ENCODE measurements around the gene CLDN17.

The CLDN17 gene

GRCh38 chr21:30166705-30167104 is at the start of gene CLDN17:
CLDN17 (minus strand) TSS chr21:30166805; CDS start chr21:30166617, 188 bp downstream.
- Histone ChIP-seq H3K27me3 (ENCODE audit: insufficient read depth, insufficient read length) (no peaks in the 10 kb centered on the region), H3K9ac (ENCODE audit: insufficient read length, low read depth) (no peak within 1 kb of the TSS), H3K36me3 (ENCODE audit: insufficient read depth, insufficient read length, low read length) (no peaks in the 10 kb centered on the region), H3K9me3 (ENCODE audit: insufficient read depth, low read length) (no peaks in the 10 kb centered on the region), H3K4me1 (ENCODE audit: insufficient read depth, insufficient read length) (no peaks in the 10 kb centered on the region), H3K4me3 (ENCODE audit: insufficient read length, low read depth) (no peak within 1 kb of the TSS)
- DNase-seq (ENCODE audit: low read depth, low spot score): no peak
- TF ChIP-seq SUZ12 (IDR thresholded peaks at IDR 0.05; ENCODE audit: extremely low read depth, insufficient read depth, insufficient read length) (no peak), ZNF274 (IDR thresholded peaks at IDR 0.05; ENCODE audit: low read depth, low read length) (no peak), YY1 (IDR thresholded peaks at IDR 0.05; ENCODE audit: insufficient read depth, insufficient read length) (no peak)

DNA sequence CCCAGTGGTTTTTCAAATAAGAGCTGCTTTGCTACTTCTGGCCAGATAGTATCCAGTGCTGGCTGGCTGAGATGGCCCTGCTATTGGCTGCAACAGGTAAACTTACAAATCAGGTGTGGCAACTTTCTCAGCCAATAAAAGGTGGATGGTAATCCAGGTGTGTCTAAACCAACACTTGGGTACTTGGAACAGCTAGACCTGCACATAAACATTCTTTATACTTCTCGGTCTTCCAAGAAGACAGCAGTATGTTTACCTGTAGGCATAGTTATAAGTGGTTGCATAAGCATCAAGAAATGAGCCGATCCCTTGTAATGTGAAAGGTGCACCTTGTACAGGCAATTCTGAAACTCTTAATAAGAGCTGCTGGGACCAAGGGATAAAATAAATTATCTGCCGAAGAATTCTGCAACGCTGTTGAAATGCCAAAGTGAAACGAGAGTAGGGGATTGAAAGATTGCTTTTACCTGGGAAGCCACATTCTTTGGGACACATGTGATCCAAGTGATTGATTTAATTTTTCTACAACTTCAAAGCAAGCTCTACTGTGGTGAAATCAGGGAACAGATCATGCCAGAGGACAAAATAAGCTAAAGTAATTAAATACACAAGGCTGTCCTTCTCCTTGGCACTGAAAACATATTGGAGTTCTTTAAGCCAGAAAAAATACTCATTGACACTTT is 49.6 kb upstream of the CLDN17 start, which contains the start of gene CLDN8:
Gene CLDN8 (minus strand): TSS at position 57 of the 683 bp plus-strand sequence. CDS start 172 bp downstream, outside the sequence.
- H3K36me3 ChIP-seq (ENCODE audit: insufficient read depth, insufficient read length, low read length): no peaks in the 10 kb centered on the region
- no peaks in the 10 kb centered on the region for H3K27me3 ChIP-seq (ENCODE audit: insufficient read depth, insufficient read length)
- TF ChIP-seq ZNF274 (IDR thresholded peaks at IDR 0.05; ENCODE audit: low read depth, low read length): no peak
- H3K4me3 ChIP-seq (ENCODE audit: insufficient read length, low read depth): no peak within 1 kb of the TSS
- DNase-seq (ENCODE audit: low read depth, low spot score): no peak
- no peak within 1 kb of the TSS for H3K9ac ChIP-seq (ENCODE audit: insufficient read length, low read depth)
- H3K9me3 ChIP-seq (ENCODE audit: insufficient read depth, low read length): no peaks in the 10 kb centered on the region
- no peaks in the 10 kb centered on the region for H3K4me1 ChIP-seq (ENCODE audit: insufficient read depth, insufficient read length)

- H3K9me3 ChIP-seq (ENCODE audit: insufficient read depth, low read length): no peaks in the 10 kb centered on the region
- no peak for TF ChIP-seq ZNF274 (IDR thresholded peaks at IDR 0.05; ENCODE audit: low read depth, low read length)
- no peak for TF ChIP-seq YY1 (IDR thresholded peaks at IDR 0.05; ENCODE audit: insufficient read depth, insufficient read length)
- no peak for TF ChIP-seq SUZ12 (IDR thresholded peaks at IDR 0.05; ENCODE audit: extremely low read depth, insufficient read depth, insufficient read length)
Observed at GRCh38 chr21:30211071-30211470, 44.5 kb upstream of the CLDN17 start.

GRCh38 chr21:30209601-30210000 is 43.0 kb upstream of the CLDN17 start:
- Histone ChIP-seq H3K9ac (ENCODE audit: insufficient read length, low read depth) (no peak overlapping the region), H3K9me3 (ENCODE audit: insufficient read depth, low read length) (no peaks in the 10 kb centered on the region), H3K4me3 (ENCODE audit: insufficient read length, low read depth) (no peak overlapping the region), H3K4me1 (ENCODE audit: insufficient read depth, insufficient read length) (no peaks in the 10 kb centered on the region), H3K36me3 (ENCODE audit: insufficient read depth, insufficient read length, low read length) (no peaks in the 10 kb centered on the region), H3K27me3 (ENCODE audit: insufficient read depth, insufficient read length) (no peaks in the 10 kb centered on the region)
- no peak for DNase-seq (ENCODE audit: low read depth, low spot score)
- TF ChIP-seq YY1 (IDR thresholded peaks at IDR 0.05; ENCODE audit: insufficient read depth, insufficient read length) (no peak), ZNF274 (IDR thresholded peaks at IDR 0.05; ENCODE audit: low read depth, low read length) (no peak), SUZ12 (IDR thresholded peaks at IDR 0.05; ENCODE audit: extremely low read depth, insufficient read depth, insufficient read length) (no peak)

More at GRCh38 chr21:30211071-30211470, 44.5 kb upstream of the CLDN17 start:
- Histone ChIP-seq H3K27me3 (ENCODE audit: insufficient read depth, insufficient read length) (no peaks in the 10 kb centered on the region), H3K4me1 (ENCODE audit: insufficient read depth, insufficient read length) (no peaks in the 10 kb centered on the region), H3K36me3 (ENCODE audit: insufficient read depth, insufficient read length, low read length) (no peaks in the 10 kb centered on the region), H3K4me3 (ENCODE audit: insufficient read length, low read depth) (no peak overlapping the region), H3K9ac (ENCODE audit: insufficient read length, low read depth) (no peak overlapping the region)
- DNase-seq (ENCODE audit: low read depth, low spot score): no peak

DNA sequence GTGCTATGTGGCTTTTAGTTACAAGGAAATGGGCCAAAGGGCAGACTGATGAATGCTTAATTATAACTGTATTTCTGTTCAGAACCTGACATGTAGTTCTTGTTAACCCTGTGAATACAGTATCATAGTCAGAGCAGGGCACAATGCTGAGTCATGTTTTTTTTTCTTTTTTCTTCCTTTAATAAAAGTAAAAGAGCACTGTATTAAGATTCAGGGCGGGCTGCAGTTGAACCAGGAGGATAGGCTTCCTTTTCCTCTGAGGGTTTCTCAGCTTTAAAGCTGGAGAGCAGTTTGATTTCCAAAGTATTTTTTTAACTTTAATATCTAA is 40.6 kb upstream of the CLDN17 start:
- TF ChIP-seq ZNF274 (IDR thresholded peaks at IDR 0.05; ENCODE audit: low read depth, low read length) (no peak), SUZ12 (IDR thresholded peaks at IDR 0.05; ENCODE audit: extremely low read depth, insufficient read depth, insufficient read length) (no peak), YY1 (IDR thresholded peaks at IDR 0.05; ENCODE audit: insufficient read depth, insufficient read length) (no peak)
- Histone ChIP-seq H3K4me3 (ENCODE audit: insufficient read length, low read depth) (no peak overlapping the region), H3K36me3 (ENCODE audit: insufficient read depth, insufficient read length, low read length) (no peaks in the 10 kb centered on the region), H3K9ac (ENCODE audit: insufficient read length, low read depth) (no peak overlapping the region), H3K4me1 (ENCODE audit: insufficient read depth, insufficient read length) (no peaks in the 10 kb centered on the region), H3K9me3 (ENCODE audit: insufficient read depth, low read length) (no peaks in the 10 kb centered on the region), H3K27me3 (ENCODE audit: insufficient read depth, insufficient read length) (no peaks in the 10 kb centered on the region)
- no peak for DNase-seq (ENCODE audit: low read depth, low spot score)

DNA sequence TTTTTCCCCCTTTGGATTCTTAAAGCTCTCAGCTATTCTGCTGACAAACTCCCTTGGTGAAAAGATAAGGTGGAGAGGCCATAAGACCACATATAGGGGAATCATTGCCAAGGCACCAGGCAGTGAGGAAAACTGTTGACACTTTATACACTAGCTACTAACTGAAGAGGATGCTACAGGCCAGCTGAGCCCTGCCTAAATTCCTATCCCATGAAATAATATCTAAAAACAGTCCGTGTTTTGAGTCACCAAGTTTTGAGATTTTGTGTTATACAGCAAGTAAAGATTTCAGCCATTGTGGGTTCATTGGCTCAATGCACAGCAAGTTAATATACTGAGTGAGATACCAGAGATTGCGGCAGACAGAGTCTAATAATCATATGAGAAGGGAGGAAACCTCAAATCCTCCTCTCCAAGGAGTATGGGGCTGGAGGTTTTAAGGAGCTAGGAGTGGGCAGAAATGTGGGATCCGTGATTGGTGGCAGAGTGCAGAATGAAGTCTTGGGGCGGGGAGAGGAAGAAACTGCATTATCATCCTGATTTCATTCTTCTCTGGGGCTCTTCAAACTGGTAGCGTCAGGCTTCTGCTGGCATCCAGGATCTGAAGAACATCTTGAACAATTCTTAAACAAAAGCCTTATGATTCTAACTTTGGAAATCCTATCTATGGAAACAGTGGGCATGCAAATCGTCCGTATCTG is 40.1 kb upstream of the CLDN17 start:
- DNase-seq (ENCODE audit: low read depth, low spot score): no peak

DNA sequence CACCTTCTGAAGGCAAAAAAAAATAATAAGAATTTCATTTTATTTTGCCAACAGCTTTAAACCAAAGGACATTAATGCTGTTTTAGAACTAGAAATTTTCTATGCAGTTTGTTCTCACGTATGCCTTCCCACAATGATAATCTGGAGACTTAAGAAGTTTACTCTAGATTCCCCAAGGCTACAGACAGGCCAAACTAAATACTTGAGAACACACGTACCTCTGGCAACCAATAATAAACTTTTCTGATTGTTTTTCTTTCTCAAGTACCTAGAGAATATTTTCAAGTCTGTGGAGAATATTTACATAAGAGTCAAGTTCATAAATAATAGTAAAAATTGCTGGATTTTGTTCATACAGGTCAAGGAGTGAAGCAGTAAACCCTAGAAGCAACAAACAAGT is 33.4 kb upstream of the CLDN17 start:
- no peak overlapping the region for H3K4me3 ChIP-seq (ENCODE audit: insufficient read length, low read depth)
- no peaks in the 10 kb centered on the region for H3K9me3 ChIP-seq (ENCODE audit: insufficient read depth, low read length)
- no peak overlapping the region for H3K9ac ChIP-seq (ENCODE audit: insufficient read length, low read depth)
- no peak for DNase-seq (ENCODE audit: low read depth, low spot score)
- no peaks in the 10 kb centered on the region for H3K36me3 ChIP-seq (ENCODE audit: insufficient read depth, insufficient read length, low read length)
- TF ChIP-seq ZNF274 (IDR thresholded peaks at IDR 0.05; ENCODE audit: low read depth, low read length) (no peak), SUZ12 (IDR thresholded peaks at IDR 0.05; ENCODE audit: extremely low read depth, insufficient read depth, insufficient read length) (no peak), YY1 (IDR thresholded peaks at IDR 0.05; ENCODE audit: insufficient read depth, insufficient read length) (no peak)
- no peaks in the 10 kb centered on the region for H3K27me3 ChIP-seq (ENCODE audit: insufficient read depth, insufficient read length)
- no peaks in the 10 kb centered on the region for H3K4me1 ChIP-seq (ENCODE audit: insufficient read depth, insufficient read length)

More for the DNA sequence above, 40.1 kb upstream of the CLDN17 start:
- no peak for TF ChIP-seq SUZ12 (IDR thresholded peaks at IDR 0.05; ENCODE audit: extremely low read depth, insufficient read depth, insufficient read length)
- no peak for TF ChIP-seq ZNF274 (IDR thresholded peaks at IDR 0.05; ENCODE audit: low read depth, low read length)
- Histone ChIP-seq H3K9me3 (ENCODE audit: insufficient read depth, low read length) (no peaks in the 10 kb centered on the region), H3K4me3 (ENCODE audit: insufficient read length, low read depth) (no peak overlapping the region), H3K27me3 (ENCODE audit: insufficient read depth, insufficient read length) (no peaks in the 10 kb centered on the region), H3K9ac (ENCODE audit: insufficient read length, low read depth) (no peak overlapping the region), H3K4me1 (ENCODE audit: insufficient read depth, insufficient read length) (no peaks in the 10 kb centered on the region), H3K36me3 (ENCODE audit: insufficient read depth, insufficient read length, low read length) (no peaks in the 10 kb centered on the region)

Data from NT2/D1 (cell line).